ENCODE measurements around the gene C1orf53. TPM values are rescaled to one million over a fixed set of nuclear protein-coding genes. Genes with fewer than 3 reads are reported as not detected.
"Not testable (repeated sequence)": the region's sequence is repeated elsewhere in the genome, so short reads cannot be mapped to it uniquely, and the experiment has no call there.

Gene C1orf53
- total RNA-seq, 3 donors from 2014 or later (not counting 1 experiment from before 2014, with no cell fraction given), result not detected

DNA sequence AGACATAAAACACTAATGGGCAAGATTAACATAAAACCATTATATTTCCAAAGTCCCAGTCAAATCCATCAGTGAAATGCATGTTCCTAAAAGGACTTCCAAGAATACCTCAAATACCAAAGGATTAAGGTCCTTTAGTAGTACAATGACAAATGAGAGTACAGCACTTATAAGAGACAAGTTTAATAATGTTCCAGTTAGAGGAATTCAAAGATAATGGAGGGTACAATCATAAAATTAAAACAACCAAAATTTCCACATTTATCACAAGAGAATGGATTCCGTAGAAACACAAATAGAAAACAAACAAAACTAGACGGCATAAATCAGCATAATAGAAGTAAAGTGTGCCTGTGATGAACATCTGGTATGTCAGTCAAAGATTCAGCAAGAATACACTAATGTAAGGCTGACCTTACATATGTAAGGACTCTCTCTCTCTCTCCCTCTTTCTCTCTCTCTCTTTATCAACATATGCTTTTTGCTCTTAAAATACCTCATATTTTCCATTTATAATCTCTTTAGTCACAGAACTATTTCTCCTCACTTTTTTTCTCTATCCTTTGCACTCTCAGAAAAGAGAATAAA lies 32.8 kb upstream of the C1orf53 start:
- DNase-seq (no peak), ATAC-seq (no peak)
- H3K27ac Mint-ChIP-seq, result no peak overlapping the region
- TF ChIP-seq, protein P1, sequence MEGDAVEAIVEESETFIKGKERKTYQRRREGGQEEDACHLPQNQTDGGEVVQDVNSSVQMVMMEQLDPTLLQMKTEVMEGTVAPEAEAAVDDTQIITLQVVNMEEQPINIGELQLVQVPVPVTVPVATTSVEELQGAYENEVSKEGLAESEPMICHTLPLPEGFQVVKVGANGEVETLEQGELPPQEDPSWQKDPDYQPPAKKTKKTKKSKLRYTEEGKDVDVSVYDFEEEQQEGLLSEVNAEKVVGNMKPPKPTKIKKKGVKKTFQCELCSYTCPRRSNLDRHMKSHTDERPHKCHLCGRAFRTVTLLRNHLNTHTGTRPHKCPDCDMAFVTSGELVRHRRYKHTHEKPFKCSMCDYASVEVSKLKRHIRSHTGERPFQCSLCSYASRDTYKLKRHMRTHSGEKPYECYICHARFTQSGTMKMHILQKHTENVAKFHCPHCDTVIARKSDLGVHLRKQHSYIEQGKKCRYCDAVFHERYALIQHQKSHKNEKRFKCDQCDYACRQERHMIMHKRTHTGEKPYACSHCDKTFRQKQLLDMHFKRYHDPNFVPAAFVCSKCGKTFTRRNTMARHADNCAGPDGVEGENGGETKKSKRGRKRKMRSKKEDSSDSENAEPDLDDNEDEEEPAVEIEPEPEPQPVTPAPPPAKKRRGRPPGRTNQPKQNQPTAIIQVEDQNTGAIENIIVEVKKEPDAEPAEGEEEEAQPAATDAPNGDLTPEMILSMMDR (IDR thresholded peaks at IDR 0.05), result no peak
- no peaks in the 10 kb centered on the region for H3K9me3 Mint-ChIP-seq
- H3K27me3 Mint-ChIP-seq (ENCODE audit: low read depth in 2 of 2), result peaks cover 0 to 12% of the 10 kb centered on the region in 2 donors
- peaks cover 0 to 8% of the 10 kb centered on the region in 2 donors for H3K4me1 Mint-ChIP-seq
- Histone ChIP-seq H3K4me1 (ENCODE audit: control insufficient read depth, insufficient read depth, low read length) (no peaks in the 10 kb centered on the region), H3K9me3 (ENCODE audit: control insufficient read depth, insufficient read depth, low read length) (no peaks in the 10 kb centered on the region), H3K27ac (ENCODE audit: low read length) (no peak overlapping the region), H3K36me3 (ENCODE audit: control insufficient read depth, insufficient read depth, low read length) (no peaks in the 10 kb centered on the region), H3K27me3 (ENCODE audit: control insufficient read depth, insufficient read depth, low read length) (no peaks in the 10 kb centered on the region), H3K4me3 (ENCODE audit: low read length) (no peak overlapping the region)
- no peak overlapping the region for H3K4me3 Mint-ChIP-seq
- WGBS (ENCODE audit: insufficient coverage), result no CpG with 5 or more reads among the region's 2 CpGs
- intact Hi-C loops (cut with micrococcal nuclease), result loop anchor here (1.0 to 5.0 kb wide), 3 partner anchors 177 to 349 kb away; no protein-coding TSS in a partner anchor
- H3K36me3 Mint-ChIP-seq, result no peaks in the 10 kb centered on the region

- Histone ChIP-seq H3K4me3 (ENCODE audit: low read length) (no peak overlapping the region), H3K9me3 (ENCODE audit: control insufficient read depth, insufficient read depth, low read length) (no peaks in the 10 kb centered on the region), H3K36me3 (ENCODE audit: control insufficient read depth, insufficient read depth, low read length) (no peaks in the 10 kb centered on the region), H3K4me1 (ENCODE audit: control insufficient read depth, insufficient read depth, low read length) (no peaks in the 10 kb centered on the region), H3K27ac (ENCODE audit: low read length) (no peak overlapping the region), H3K27me3 (ENCODE audit: control insufficient read depth, insufficient read depth, low read length) (no peaks in the 10 kb centered on the region)
- ATAC-seq (no peak), DNase-seq (no peak)
- intact Hi-C loops (cut with micrococcal nuclease), result no loop called here
- Mint-ChIP-seq H3K27ac (no peak overlapping the region), H3K4me3 (no peak overlapping the region), H3K36me3 (peaks cover 18% of the 10 kb centered on the region), H3K9me3 (peaks cover 2 to 11% of the 10 kb centered on the region in 2 donors), H3K4me1 (no peaks in the 10 kb centered on the region), H3K27me3 (ENCODE audit: low read depth in 2 of 2) (peaks cover 21 to 39% of the 10 kb centered on the region in 2 donors)
- TF ChIP-seq, protein P1 (IDR thresholded peaks at IDR 0.05), result no peak
Measured at GRCh38 chr1:197876894-197877293, 25.5 kb upstream of the C1orf53 start.

GRCh38 chr1:197880385-197880784 lies 22.0 kb upstream of the C1orf53 start:
- ATAC-seq; H3K27ac ChIP-seq (ENCODE audit: low read length); DNase-seq; intact Hi-C loops (cut with micrococcal nuclease); H3K9me3 ChIP-seq (ENCODE audit: control insufficient read depth, insufficient read depth, low read length); H3K27me3 ChIP-seq (ENCODE audit: control insufficient read depth, insufficient read depth, low read length); H3K4me3 Mint-ChIP-seq; H3K36me3 ChIP-seq (ENCODE audit: control insufficient read depth, insufficient read depth, low read length); H3K4me1 ChIP-seq (ENCODE audit: control insufficient read depth, insufficient read depth, low read length); H3K4me3 ChIP-seq (ENCODE audit: low read length); H3K27ac Mint-ChIP-seq; H3K4me1 Mint-ChIP-seq: not testable (repeated sequence)
- Mint-ChIP-seq H3K27me3 (ENCODE audit: low read depth in 2 of 2) (peaks cover 41 to 56% of the 10 kb centered on the region in 2 donors), H3K36me3 (peaks cover 18% of the 10 kb centered on the region), H3K9me3 (peaks cover 2 to 11% of the 10 kb centered on the region in 2 donors)
- WGBS (ENCODE audit: insufficient coverage), result 93% methylated on average over 2 of the region's 4 CpGs

- H3K9me3 ChIP-seq (ENCODE audit: control insufficient read depth, insufficient read depth, low read length); H3K27ac ChIP-seq (ENCODE audit: low read length); H3K27me3 ChIP-seq (ENCODE audit: control insufficient read depth, insufficient read depth, low read length); DNase-seq; H3K4me3 Mint-ChIP-seq; H3K36me3 ChIP-seq (ENCODE audit: control insufficient read depth, insufficient read depth, low read length); H3K4me3 ChIP-seq (ENCODE audit: low read length); H3K4me1 Mint-ChIP-seq; H3K4me1 ChIP-seq (ENCODE audit: control insufficient read depth, insufficient read depth, low read length); ATAC-seq; H3K9me3 Mint-ChIP-seq; H3K36me3 Mint-ChIP-seq; H3K27ac Mint-ChIP-seq; intact Hi-C loops (cut with micrococcal nuclease): not testable (repeated sequence)
- peaks cover 39 to 43% of the 10 kb centered on the region in 2 donors for H3K27me3 Mint-ChIP-seq (ENCODE audit: low read depth in 2 of 2)
- no CpG with 5 or more reads among the region's 2 CpGs for WGBS (ENCODE audit: insufficient coverage)
Measured at GRCh38 chr1:197882241-197882640, 20.2 kb upstream of the C1orf53 start.

Measured in natural killer cell (primary cell).